Measurements from ENCODE around the gene RAB18.

The RAB18 gene

GRCh38 chr10:27525819-27526218 lies 21.7 kb downstream of the RAB18 start:
- H3K4me1 Mint-ChIP-seq, result peaks cover 22% of the 10 kb centered on the region
- ATAC-seq (ENCODE audit: low read depth), result no peak
- DNase-seq (ENCODE audit: low spot score in 2 of 2), result no peak
- H3K27ac Mint-ChIP-seq, result no peak overlapping the region
- no peak overlapping the region for H3K4me3 Mint-ChIP-seq
- no peaks in the 10 kb centered on the region for H3K27me3 Mint-ChIP-seq
- no peaks in the 10 kb centered on the region for H3K9me3 Mint-ChIP-seq
- H3K36me3 Mint-ChIP-seq, result peaks cover 16% of the 10 kb centered on the region

- H3K9me3 Mint-ChIP-seq, result no peaks in the 10 kb centered on the region
- H3K4me1 Mint-ChIP-seq, result peaks cover 21% of the 10 kb centered on the region
- ATAC-seq (ENCODE audit: low read depth) (no peak), DNase-seq (ENCODE audit: low spot score in 2 of 2) (no peak)
- no peaks in the 10 kb centered on the region for H3K27me3 Mint-ChIP-seq
- peaks cover 16% of the 10 kb centered on the region for H3K36me3 Mint-ChIP-seq
- no peak overlapping the region for H3K4me3 Mint-ChIP-seq
- H3K27ac Mint-ChIP-seq, result no peak overlapping the region
Measured at GRCh38 chr10:27526242-27526641, 22.1 kb downstream of the RAB18 start.

DNA sequence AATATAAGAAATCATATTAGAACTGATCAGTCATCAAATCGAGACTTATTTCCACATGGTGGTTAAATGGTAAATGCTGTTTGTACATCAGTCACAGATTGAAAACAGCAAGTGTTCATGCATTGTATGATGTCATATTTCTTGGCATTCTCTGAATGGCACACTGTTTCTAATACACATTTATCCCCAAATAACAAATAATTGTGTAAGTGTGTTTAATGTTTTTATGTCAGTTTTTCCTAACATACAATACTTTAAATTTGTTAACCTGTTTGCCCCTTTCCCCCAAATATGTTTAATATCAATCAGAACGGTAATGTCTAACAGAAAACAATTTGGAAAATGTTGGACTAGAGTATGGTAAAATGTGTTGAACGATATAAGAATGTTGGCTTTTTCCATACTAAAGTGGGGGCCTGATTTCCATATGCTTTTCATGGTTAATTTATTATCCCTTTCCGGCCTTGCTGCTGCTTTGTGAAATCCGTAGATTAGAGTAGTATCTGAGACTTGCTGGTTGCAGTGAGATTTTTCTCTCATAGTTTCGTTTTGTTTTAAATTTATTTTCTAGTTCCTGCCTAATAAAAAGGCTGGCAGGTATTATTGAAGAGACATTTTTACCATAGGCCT lies 23.7 kb downstream of the RAB18 start:
- DNase-seq (ENCODE audit: low spot score in 2 of 2) (no peak), ATAC-seq (ENCODE audit: low read depth) (no peak)
- Mint-ChIP-seq H3K4me1 (peaks cover 15% of the 10 kb centered on the region), H3K27ac (no peak overlapping the region), H3K27me3 (no peaks in the 10 kb centered on the region), H3K9me3 (no peaks in the 10 kb centered on the region), H3K4me3 (no peak overlapping the region), H3K36me3 (peaks cover 16% of the 10 kb centered on the region)

DNA sequence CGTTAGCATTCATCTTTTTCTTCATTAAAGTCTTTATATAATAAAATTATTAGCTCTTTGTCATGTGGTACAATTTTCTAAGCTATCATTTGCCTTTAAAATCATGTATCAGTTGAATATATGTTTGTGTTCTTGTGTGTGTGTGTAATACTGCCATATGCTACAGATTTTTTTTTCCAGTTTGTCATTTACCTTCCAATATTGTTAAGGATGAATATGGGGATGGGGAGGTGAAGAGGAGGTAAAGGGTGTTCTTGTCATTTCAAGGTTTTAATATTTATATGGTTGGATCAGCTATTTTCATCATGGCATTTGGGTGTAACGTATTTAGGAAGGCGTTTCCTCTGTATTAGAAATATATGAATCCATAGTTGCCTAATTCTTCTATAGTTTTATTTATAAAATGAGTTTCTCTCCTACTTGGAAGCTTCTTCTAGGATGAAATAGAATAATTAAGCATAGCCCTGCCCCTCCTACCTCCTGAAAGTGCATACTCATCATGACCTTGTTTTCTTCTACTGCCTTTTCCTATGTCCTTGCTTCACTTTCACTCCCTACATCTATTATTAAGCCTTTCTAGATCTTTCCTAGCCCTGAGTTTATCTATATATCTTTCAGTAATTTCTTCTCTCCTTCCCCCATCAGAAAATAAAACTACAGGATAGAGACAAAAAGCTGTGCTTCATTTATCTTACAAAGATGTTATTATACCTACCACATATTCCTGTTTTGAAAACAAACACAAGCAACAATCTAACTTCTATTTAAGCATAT lies 25.1 kb downstream of the RAB18 start:
- Mint-ChIP-seq H3K27ac (no peak overlapping the region), H3K4me3 (no peak overlapping the region), H3K27me3 (no peaks in the 10 kb centered on the region), H3K36me3 (peaks cover 15% of the 10 kb centered on the region), H3K9me3 (no peaks in the 10 kb centered on the region), H3K4me1 (peaks cover 12% of the 10 kb centered on the region)
- no peak for DNase-seq (ENCODE audit: low spot score in 2 of 2)
- no peak for ATAC-seq (ENCODE audit: low read depth)

DNA sequence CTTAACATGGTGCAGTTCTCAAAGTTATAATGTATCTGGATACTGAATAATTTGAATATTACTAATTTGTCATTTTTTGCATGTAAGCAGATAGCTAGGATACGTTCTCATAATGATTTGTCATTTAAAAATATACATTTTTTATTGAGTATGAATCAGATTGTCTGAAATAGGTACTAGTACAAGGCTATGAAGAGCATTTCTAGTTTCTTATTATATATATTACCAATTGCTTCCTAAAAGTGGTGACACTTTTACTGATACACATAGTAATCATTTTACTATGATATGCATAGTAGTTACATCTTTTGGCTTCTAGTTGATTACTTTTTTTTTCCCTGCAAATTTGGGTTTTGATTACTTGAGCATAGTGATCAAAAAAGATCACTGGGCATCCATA lies 26.4 kb downstream of the RAB18 start:
- no peaks in the 10 kb centered on the region for H3K9me3 Mint-ChIP-seq
- no peaks in the 10 kb centered on the region for H3K27me3 Mint-ChIP-seq
- DNase-seq (ENCODE audit: low spot score in 2 of 2) (no peak), ATAC-seq (ENCODE audit: low read depth) (no peak)
- no peak overlapping the region for H3K4me3 Mint-ChIP-seq
- H3K27ac Mint-ChIP-seq, result no peak overlapping the region
- H3K36me3 Mint-ChIP-seq, result peaks cover 10% of the 10 kb centered on the region
- peaks cover 4% of the 10 kb centered on the region for H3K4me1 Mint-ChIP-seq

- ATAC-seq (ENCODE audit: low read depth) (no peak), DNase-seq (ENCODE audit: low spot score in 2 of 2) (no peak)
- Mint-ChIP-seq H3K4me1 (peaks cover 4% of the 10 kb centered on the region), H3K9me3 (no peaks in the 10 kb centered on the region), H3K4me3 (no peak overlapping the region), H3K27ac (no peak overlapping the region), H3K36me3 (peaks cover 10% of the 10 kb centered on the region), H3K27me3 (no peaks in the 10 kb centered on the region)
Measured at GRCh38 chr10:27531336-27531847, 27.3 kb downstream of the RAB18 start.

GRCh38 chr10:27534161-27534700 lies 30.1 kb downstream of the RAB18 start:
- Mint-ChIP-seq H3K27ac (no peak overlapping the region), H3K36me3 (peaks cover 10% of the 10 kb centered on the region), H3K4me3 (no peak overlapping the region), H3K27me3 (no peaks in the 10 kb centered on the region), H3K4me1 (no peaks in the 10 kb centered on the region), H3K9me3 (no peaks in the 10 kb centered on the region)
- DNase-seq (ENCODE audit: low spot score in 2 of 2) (no peak), ATAC-seq (ENCODE audit: low read depth) (no peak)

- Mint-ChIP-seq H3K4me3 (no peak overlapping the region), H3K27ac (no peak overlapping the region), H3K27me3 (no peaks in the 10 kb centered on the region), H3K36me3 (peaks cover 8% of the 10 kb centered on the region), H3K4me1 (no peaks in the 10 kb centered on the region), H3K9me3 (no peaks in the 10 kb centered on the region)
- DNase-seq (ENCODE audit: low spot score in 2 of 2) (no peak), ATAC-seq (ENCODE audit: low read depth) (no peak)
Measured at GRCh38 chr10:27535317-27535716, 31.2 kb downstream of the RAB18 start.

DNA sequence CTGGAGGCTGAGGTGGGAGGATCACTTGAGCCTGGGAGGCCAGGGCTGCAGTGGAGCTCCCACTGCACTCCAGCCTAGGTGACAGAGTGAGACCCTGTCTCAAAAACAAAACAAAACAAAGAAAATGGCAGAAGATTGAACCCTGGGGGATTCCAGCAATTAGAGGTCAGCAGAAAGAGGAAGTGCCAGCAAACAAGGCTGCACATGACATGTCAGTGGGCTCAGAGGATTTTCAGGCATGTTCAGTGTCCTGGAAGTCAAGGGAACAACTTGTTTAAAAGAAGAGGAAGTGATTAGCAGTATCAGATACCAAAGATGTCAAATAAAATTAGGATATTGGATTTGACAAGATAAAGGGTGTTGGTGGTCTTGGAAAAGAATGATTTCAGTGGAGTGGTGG lies 32.3 kb downstream of the RAB18 start:
- no peaks in the 10 kb centered on the region for H3K9me3 Mint-ChIP-seq
- DNase-seq (ENCODE audit: low spot score in 2 of 2), result no peak

DNA sequence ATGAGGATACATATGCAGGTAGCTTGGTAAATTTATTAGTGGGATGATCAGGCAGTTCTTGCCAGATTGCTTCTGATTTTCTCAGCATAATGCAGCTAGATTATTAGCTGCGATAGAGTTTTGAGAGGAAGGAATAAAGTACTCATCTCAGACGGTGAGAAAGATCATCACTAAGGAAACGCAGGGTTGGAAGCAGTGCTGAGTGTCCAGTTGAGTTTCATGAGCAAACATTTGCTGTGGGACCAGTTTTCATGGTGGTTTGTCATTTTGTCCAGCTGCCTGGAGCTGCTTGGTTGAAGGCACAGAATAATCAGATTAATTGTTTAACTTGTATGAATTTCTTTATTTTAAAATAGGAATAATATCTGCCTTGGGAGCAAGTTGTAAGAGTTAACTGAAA lies 33.1 kb downstream of the RAB18 start:
- Mint-ChIP-seq H3K27ac (no peak overlapping the region), H3K9me3 (no peaks in the 10 kb centered on the region), H3K36me3 (peaks cover 9% of the 10 kb centered on the region), H3K4me3 (no peak overlapping the region), H3K27me3 (no peaks in the 10 kb centered on the region), H3K4me1 (no peaks in the 10 kb centered on the region)
- DNase-seq (ENCODE audit: low spot score in 2 of 2) (no peak), ATAC-seq (ENCODE audit: low read depth) (no peak)

More for the DNA sequence above, 32.3 kb downstream of the RAB18 start:
- Mint-ChIP-seq H3K27me3 (no peaks in the 10 kb centered on the region), H3K4me1 (no peaks in the 10 kb centered on the region), H3K36me3 (peaks cover 8% of the 10 kb centered on the region), H3K4me3 (no peak overlapping the region), H3K27ac (no peak overlapping the region)
- peak; percentile 24 for ATAC-seq (ENCODE audit: low read depth)

GRCh38 chr10:27537787-27538186 lies 33.7 kb downstream of the RAB18 start:
- no peak for ATAC-seq (ENCODE audit: low read depth)
- Mint-ChIP-seq H3K4me3 (no peak overlapping the region), H3K27me3 (no peaks in the 10 kb centered on the region), H3K27ac (peak overlapping the region; percentile 41), H3K4me1 (no peaks in the 10 kb centered on the region), H3K36me3 (peaks cover 9% of the 10 kb centered on the region), H3K9me3 (no peaks in the 10 kb centered on the region)
- DNase-seq (ENCODE audit: low spot score in 2 of 2), result no peak

GRCh38 chr10:27540672-27541071 lies 36.6 kb downstream of the RAB18 start:
- H3K27me3 Mint-ChIP-seq, result no peaks in the 10 kb centered on the region
- no peak overlapping the region for H3K4me3 Mint-ChIP-seq
- H3K4me1 Mint-ChIP-seq, result no peaks in the 10 kb centered on the region
- peaks cover 9% of the 10 kb centered on the region for H3K36me3 Mint-ChIP-seq
- H3K27ac Mint-ChIP-seq, result peak overlapping the region; percentile 62
- H3K9me3 Mint-ChIP-seq, result no peaks in the 10 kb centered on the region
- DNase-seq (ENCODE audit: low spot score in 2 of 2), result no peak
- no peak for ATAC-seq (ENCODE audit: low read depth)

DNA sequence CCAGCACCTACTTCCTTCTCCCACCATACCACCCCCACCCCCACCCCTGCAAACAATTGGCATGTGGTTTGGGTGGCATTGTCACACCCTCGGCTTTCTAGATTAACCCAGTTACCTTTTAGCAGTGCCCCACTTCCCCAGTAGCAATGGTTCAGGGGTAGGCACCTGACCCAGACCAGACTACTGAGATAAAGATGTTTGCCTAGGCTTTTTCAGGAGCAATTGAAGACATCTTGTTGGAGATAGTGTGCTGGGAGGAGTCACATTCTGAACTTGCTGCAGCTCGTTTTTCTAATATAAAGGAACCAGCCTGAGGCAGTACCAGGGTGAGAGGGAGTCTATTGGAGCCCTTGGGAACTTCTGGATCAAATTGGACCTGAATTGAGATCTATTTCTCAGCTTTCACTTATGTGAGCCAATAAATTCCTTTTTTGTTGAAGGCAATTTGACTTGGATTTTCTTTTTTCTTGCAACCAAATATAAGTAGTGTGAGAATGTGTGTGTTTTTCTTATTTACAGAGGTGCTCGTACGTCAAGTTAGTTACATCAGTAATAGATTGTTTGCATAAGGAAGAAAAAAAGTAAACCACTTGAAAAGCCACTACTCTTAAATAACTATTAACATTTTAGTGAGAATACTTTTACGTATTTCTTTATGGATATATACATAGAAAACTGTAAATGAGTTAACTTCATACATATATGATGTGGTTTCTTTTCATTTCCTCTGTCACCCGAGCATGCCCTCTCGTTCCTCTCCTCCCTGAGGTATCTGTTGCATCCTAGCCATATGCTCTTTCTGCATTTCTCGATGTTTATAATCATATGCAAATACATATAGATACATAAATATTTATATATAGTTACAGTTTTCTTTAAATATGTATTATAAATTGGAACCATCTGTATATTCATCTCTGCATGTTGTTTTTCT lies 38.0 kb downstream of the RAB18 start:
- no peak for DNase-seq (ENCODE audit: low spot score in 2 of 2)
- peaks cover 13% of the 10 kb centered on the region for H3K36me3 Mint-ChIP-seq
- no peak overlapping the region for H3K4me3 Mint-ChIP-seq
- no peaks in the 10 kb centered on the region for H3K27me3 Mint-ChIP-seq
- no peak for ATAC-seq (ENCODE audit: low read depth)
- H3K27ac Mint-ChIP-seq, result no peak overlapping the region
- no peaks in the 10 kb centered on the region for H3K9me3 Mint-ChIP-seq
- H3K4me1 Mint-ChIP-seq, result no peaks in the 10 kb centered on the region

DNA sequence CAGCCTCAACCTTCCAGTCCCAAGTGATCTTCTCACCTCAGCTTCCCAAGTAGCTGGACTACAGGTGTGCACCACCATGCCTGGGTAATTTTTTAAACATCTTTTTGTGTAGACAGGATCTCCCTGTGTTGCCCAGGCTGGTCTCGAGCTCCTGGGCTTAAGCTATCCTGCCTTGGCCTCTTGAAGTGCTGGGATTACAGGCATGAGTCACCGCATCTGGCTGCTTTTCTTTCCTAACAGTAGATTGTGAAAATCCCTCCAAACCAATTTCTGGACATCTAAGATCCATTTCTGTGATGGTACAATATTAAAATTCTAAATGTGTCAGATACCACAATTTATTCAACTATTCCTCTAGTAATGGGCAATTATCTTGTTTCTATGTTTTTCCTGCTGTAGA lies 38.7 kb downstream of the RAB18 start:
- no peak overlapping the region for H3K27ac Mint-ChIP-seq
- H3K4me3 Mint-ChIP-seq, result no peak overlapping the region

More for the DNA sequence above, 38.7 kb downstream of the RAB18 start:
- no peaks in the 10 kb centered on the region for H3K9me3 Mint-ChIP-seq
- ATAC-seq (ENCODE audit: low read depth), result no peak
- H3K27me3 Mint-ChIP-seq, result no peaks in the 10 kb centered on the region
- DNase-seq (ENCODE audit: low spot score in 2 of 2), result no peak
- H3K4me1 Mint-ChIP-seq, result peaks cover 2% of the 10 kb centered on the region
- H3K36me3 Mint-ChIP-seq, result peaks cover 14% of the 10 kb centered on the region

Data from memory B cell (primary cell).